SK-N-MC (cell line): ENCODE data around the gene TMEM143.
A peak's percentile ranks its signal among the peaks of the same experiment; 100 is the strongest.

Experiments
- DNase-seq: peaks from one replicate; pipeline ENCODE4 v3.0.0-alpha.2; 2011; ENCODE audit warnings: low read depth, low spot score
- H3K27ac ChIP-seq: fragments of 200-600 bp; sonication (generic); 2 replicates; pipeline ENCODE4 v1.5.1; 2016; ENCODE audit warnings: mixed run types
- H3K36me3 ChIP-seq: fragments of 200-600 bp; sonication (generic); 2 replicates; pipeline ENCODE4 v1.6.1; 2017; ENCODE audit warnings: antibody characterized with exemption, low read length, mixed read lengths; ENCODE audit not compliant: insufficient read depth
- H3K4me3 ChIP-seq: fragments of 200-600 bp; sonication (generic); 2 replicates; pipeline ENCODE4 v1.5.1; 2016
- H3K9ac ChIP-seq: fragments of 200-600 bp; sonication (generic); 2 replicates; pipeline ENCODE4 v1.8.0; 2017; ENCODE audit warnings: mixed run types, mixed read lengths; ENCODE audit not compliant: insufficient read length
- H3K9me3 ChIP-seq: fragments of 200-600 bp; sonication (generic); 2 replicates; pipeline ENCODE4 v1.6.1; 2017; ENCODE audit warnings: low read depth, mild to moderate bottlenecking, antibody characterized with exemption, low read length, moderate library complexity, mixed read lengths
- EZH2 ChIP-seq: fragments of 200-600 bp; sonication (generic); IDR thresholded peaks from one replicate; pipeline ENCODE4 v1.6.1; 2017; ENCODE audit warnings: antibody characterized with exemption
- FOXP2 ChIP-seq: optimal IDR thresholded peaks from 2 replicates; pipeline ENCODE3; 2011; ENCODE audit warnings: mild to moderate bottlenecking, moderate library complexity; ENCODE audit not compliant: insufficient read depth; ENCODE audit errors: extremely low read length, control extremely low read depth
- POLR2AphosphoS5 ChIP-seq: IDR thresholded peaks from 2 replicates; pipeline ENCODE4 v1.6.1; 2012; ENCODE audit warnings: mild to moderate bottlenecking, low read depth, low read length, borderline replicate concordance

The TMEM143 gene

DNA sequence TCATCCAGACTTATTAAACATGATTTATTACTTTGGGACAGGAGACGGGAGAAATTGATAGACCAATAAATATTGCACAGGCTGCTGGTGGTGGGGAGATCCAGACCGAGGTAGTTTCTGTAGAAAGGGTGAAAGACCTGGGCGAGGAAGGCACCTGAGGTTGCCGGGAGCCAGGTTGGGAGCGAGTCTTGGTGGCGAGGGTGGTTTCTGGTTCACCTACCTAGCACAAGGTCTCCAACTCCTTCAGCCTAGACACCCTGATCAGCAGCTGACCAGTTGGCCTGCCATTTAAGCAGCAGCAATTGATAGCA lies 31.4 kb downstream of the TMEM143 start:
- Histone ChIP-seq H3K36me3 (peaks cover 33% of the 10 kb centered on the region), H3K9ac (no peak overlapping the region), H3K9me3 (no peaks in the 10 kb centered on the region), H3K27ac (peak overlapping the region; percentile 84), H3K4me3 (peak overlapping the region; percentile 71)
- TF ChIP-seq EZH2 (no peak), POLR2AphosphoS5 (no peak), FOXP2 (no peak)
- no peak for DNase-seq

DNA sequence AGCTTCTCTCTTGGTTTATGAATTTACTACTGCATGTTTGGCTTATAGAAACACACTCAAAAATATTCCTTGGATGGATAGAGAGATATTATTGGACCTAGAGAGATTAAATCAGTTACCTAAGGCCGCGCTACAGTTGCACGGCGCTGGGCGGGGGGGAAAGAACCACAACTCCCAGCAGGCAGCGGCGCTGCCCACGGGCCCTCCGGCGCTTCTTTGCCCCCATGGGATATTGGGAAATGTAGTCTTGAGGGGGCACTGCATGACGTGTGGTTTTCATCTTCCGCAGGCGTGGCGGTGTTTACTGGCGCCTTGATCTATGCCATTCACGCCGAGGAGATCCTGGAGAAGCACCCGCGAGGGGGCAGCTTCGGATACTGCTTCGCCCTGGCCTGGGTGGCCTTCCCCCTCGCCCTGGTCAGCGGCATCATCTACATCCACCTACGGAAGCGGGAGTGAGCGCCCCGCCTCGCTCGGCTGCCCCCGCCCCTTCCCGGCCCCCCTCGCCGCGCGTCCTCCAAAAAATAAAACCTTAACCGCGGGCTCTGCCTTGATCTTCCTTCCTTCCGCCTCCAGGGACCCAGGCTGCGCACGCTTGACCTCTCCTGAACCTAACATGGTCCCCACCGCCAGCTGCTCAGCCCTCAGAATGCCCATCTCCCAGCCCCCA lies 33.6 kb downstream of the TMEM143 start:
- DNase-seq = no peak
- no peak overlapping the region for H3K4me3 ChIP-seq
- no peaks in the 10 kb centered on the region for H3K9me3 ChIP-seq
- peak overlapping the region; percentile 64; the same call in 1 of the 2 replicates for H3K27ac ChIP-seq
- peaks cover 34% of the 10 kb centered on the region for H3K36me3 ChIP-seq
- TF ChIP-seq POLR2AphosphoS5 = no peak
- TF ChIP-seq EZH2 = no peak
- no peak for TF ChIP-seq FOXP2
- H3K9ac ChIP-seq = no peak overlapping the region

DNA sequence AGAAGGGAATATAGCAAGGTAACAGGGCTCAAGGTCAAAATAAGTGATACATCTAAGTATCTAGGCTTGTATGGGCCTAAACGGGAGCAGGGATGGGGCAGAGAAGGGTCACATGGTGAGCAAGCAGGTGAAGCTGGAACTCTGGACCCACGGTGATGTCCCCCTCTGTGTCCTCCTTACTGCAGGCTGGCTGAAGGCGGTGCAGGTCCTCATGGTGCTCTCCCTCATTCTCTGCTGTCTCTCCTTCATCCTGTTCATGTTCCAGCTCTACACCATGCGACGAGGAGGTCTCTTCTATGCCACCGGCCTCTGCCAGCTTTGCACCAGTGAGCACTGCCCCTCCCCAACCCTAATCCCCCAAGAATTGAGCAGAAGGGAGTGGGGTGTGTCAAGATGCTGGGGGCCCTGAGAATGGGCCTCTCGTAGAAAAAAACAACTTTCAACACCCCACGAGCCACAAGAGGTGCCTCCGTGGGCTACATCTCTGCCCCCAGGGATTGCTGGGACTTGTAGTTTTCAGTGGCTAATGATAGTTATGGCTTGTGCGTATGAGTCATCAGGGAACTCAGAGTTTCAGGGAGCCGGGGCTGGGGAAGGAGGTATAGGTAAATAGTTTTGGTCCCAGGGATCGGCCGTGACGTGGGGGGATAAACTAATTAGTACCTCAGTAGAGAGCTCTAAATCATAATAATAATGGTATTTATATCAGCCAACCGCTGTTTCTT lies 34.4 kb downstream of the TMEM143 start:
- no peak overlapping the region for H3K9ac ChIP-seq
- H3K36me3 ChIP-seq = peaks cover 34% of the 10 kb centered on the region
- no peak for DNase-seq
- H3K9me3 ChIP-seq = no peaks in the 10 kb centered on the region
- TF ChIP-seq FOXP2 (no peak), POLR2AphosphoS5 (no peak), EZH2 (no peak)
- H3K4me3 ChIP-seq = no peak overlapping the region
- peak overlapping the region; percentile 64; the same call in 1 of the 2 replicates for H3K27ac ChIP-seq

DNA sequence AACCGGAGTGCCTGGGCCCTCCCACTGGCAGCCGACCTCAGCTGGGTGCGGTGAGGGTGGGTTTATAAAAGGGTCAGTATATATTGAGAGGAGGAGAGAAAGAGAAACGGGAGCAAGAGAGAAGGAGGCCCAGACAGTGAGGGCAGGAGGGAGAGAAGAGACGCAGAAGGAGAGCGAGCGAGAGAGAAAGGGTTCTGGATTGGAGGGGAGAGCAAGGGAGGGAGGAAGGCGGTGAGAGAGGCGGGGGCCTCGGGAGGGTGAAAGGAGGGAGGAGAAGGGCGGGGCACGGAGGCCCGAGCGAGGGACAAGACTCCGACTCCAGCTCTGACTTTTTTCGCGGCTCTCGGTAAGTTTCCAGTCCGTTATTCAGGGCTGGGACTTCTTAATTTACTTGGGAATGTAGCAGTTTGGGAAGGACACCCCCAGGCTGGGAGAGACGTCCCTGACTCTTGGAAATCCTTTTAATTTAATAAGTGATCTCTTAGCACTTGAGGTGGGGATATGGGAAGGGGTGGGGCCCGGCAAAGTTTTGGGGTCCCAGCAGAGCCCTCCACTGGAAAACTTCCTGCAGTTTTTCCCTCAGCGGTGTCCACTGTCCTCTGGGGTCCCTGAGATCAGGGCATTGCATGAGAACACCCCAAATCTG lies 38.4 kb downstream of the TMEM143 start, which contains the start of gene EMP3:
TSS of gene EMP3 (plus strand) at position 288 of the 646 bp plus-strand sequence. CDS start 1,293 bp downstream, outside the sequence.
- Histone ChIP-seq H3K27ac (peak within 1 kb of the TSS; percentile 99), H3K9me3 (no peaks in the 10 kb centered on the region), H3K9ac (peak within 1 kb of the TSS; percentile 86), H3K36me3 (peaks cover 30% of the 10 kb centered on the region), H3K4me3 (peak within 1 kb of the TSS; percentile 88)
- TF ChIP-seq POLR2AphosphoS5 (peak; percentile 89), EZH2 (no peak), FOXP2 (peak; percentile 53)
- DNase-seq = peak; percentile 47

DNA sequence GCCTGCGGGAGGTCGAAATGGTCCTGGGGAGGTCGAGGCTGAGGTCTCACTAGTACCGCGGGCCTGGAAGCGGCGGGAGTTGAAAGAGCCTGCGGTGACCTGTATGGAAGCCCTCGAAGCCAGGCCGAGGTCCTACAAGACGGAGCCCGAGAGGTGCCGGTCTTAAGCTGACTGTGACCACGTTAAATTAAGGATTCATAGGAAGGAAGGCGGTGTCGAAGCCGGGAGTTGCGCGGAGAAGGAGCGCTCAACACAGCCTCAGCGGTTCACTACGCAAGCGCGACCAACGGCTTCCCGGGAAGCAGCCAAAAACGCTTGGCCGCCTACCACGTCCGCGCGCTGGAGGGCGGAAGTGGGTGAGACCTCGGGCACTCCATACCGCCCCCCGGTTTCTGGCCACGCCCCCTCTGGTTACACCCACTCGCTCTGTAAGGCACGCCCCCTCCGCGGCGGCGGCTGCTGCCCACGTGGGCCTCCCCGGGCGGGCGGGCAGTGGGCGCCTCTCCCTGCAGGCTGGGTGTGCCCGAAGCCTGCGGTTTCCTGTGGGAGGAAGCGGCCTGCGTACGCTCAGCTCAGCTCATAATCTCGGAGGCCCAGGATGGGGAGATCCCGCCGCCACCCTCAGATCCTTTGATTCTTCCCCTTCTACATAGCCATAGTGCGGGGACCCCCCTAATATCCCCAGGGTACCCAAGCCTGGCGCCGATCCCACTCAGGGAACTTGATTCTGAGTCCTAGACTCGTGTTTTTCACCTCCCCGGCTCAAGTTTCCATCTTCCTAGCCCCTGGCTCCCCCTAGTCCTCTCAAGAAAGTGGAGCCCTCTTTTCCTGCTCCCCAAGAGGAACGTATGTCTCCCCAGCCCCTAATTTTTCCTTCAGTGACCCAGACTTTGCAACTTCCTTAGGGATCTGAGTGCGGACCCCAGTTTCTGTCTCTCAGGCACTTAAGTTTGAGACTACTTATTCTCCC lies 41.8 kb downstream of the TMEM143 start:
- Histone ChIP-seq H3K36me3 (no peaks in the 10 kb centered on the region), H3K4me3 (peak overlapping the region; percentile 98), H3K9me3 (no peaks in the 10 kb centered on the region), H3K9ac (peak overlapping the region; percentile 91), H3K27ac (peak overlapping the region; percentile 99)
- no peak for TF ChIP-seq EZH2
- peak; percentile 82 for TF ChIP-seq POLR2AphosphoS5
- no peak for TF ChIP-seq FOXP2
- DNase-seq = peak; percentile 86

DNA sequence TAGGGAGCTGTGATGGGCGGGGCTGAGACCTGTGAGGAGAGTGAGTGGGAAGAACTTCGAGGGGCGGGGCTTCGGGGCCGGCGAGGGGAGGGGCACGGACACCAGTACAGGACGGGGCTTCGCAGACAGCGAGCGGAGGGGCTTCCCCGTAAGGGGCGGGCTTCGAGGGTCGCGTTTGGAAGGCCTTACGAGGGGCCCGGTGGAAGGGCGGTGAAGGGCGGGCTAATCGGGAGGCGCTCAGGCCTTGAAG lies 42.4 kb downstream of the TMEM143 start:
- Histone ChIP-seq H3K9ac (peak overlapping the region; percentile 91), H3K27ac (peak overlapping the region; percentile 99), H3K4me3 (peak overlapping the region; percentile 98), H3K36me3 (no peaks in the 10 kb centered on the region), H3K9me3 (no peaks in the 10 kb centered on the region)
- TF ChIP-seq POLR2AphosphoS5 (no peak), FOXP2 (no peak), EZH2 (no peak)
- peak; percentile 85 for DNase-seq

DNA sequence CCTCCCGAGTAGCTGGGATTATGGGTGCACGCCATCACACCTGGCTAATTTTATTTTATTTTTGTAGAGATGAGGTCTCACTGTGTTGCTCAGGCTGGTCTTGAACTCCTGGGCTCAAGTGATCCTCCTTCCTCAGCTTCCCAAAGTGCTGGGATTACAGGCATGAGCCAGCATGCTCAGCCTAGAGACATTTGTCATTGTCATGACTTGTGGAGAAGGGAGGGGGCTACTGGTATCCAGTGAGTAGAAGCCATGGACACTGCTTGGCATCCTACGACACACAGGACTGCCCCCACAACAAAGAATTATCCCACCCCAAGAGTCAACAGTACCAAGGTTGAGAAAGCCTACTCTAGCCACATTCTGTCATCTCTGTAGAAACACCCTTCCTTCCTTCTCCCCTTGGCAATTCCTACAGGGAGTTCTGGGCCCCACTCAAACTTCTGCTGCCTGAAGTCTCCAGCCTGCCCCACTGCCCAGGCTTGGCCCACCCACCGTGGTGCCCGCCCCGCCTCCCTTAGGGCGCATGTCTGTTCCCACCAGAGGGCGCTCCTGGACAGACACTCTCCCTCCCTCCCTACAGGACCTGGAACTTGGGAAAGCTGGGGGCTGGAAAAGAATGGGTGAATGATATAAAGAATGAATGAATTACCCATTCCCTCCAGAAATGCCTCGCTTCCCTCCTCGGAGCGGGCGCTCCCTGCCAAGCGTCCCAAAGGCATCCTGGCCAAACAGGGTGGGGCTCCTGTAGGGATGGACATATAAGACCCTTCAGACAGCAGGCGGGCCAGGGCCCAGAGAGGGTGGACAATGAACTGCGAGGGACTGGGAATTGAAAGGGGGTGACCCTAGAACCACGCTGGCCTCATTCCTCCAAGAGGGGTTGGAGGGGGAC lies 43.8 kb downstream of the TMEM143 start:
- Histone ChIP-seq H3K4me3 (no peak overlapping the region), H3K9me3 (no peaks in the 10 kb centered on the region), H3K36me3 (no peaks in the 10 kb centered on the region), H3K27ac (peak overlapping the region; percentile 12; the same call in 1 of the 2 replicates), H3K9ac (no peak overlapping the region)
- TF ChIP-seq FOXP2 = no peak
- TF ChIP-seq EZH2 = no peak
- TF ChIP-seq POLR2AphosphoS5 = no peak
- peak; percentile 61 for DNase-seq
